Pancreas (tissue), 10 donors: ENCODE results near the gene HIC1. TPM values are rescaled to one million over a fixed set of nuclear protein-coding genes. Genes with fewer than 3 reads are reported as not detected.

ENCODE experiments used
- ATAC-seq, 4 donors: fragments of 200-7000 bp; cut with Tn5 transposase; one replicate each; pipeline versions ENCODE4 v1.8.0 to v1.9.1; 2020; ENCODE audit warnings: mild to moderate bottlenecking in 4 of 4, moderate library complexity in 4 of 4
- DNase-seq, 6 donors: peaks; one replicate each; pipeline ENCODE4 v3.0.0-alpha.2; 2020
- FAIRE-seq: peaks from 2 replicates; lab custom pipeline; 2012; peaks lifted over from hg19 to GRCh38; lab: Jason Lieb, UNC
- H3K27ac ChIP-seq, 4 donors: fragments of 200-600 bp; sonication (generic); 1 replicate in 3 of 4; 2 replicates in 1 of 4; pipeline versions ENCODE4 v1.5.0 to v1.8.0; 2020
- H3K27me3 ChIP-seq, 4 donors: fragments of 200-600 bp; one replicate each; pipeline ENCODE4 v1.8.0; 2021
- H3K36me3 ChIP-seq, 3 donors: fragments of 200-600 bp; sonication (generic) in 1 of 3; one replicate each; pipeline versions ENCODE4 v1.5.0 to v1.8.0; 2020 to 2021
- H3K4me1 ChIP-seq, 3 donors: fragments of 200-600 bp; one replicate each; pipeline ENCODE4 v1.8.0; 2021
- H3K4me3 ChIP-seq, 4 donors: fragments of 200-600 bp; sonication (generic) in 2 of 4; one replicate each; pipeline versions ENCODE4 v1.5.0 to v1.8.0; 2020 to 2021
- H3K9me3 ChIP-seq, 4 donors: fragments of 200-600 bp; one replicate each; pipeline ENCODE4 v1.8.0; 2021
- CTCF ChIP-seq, 4 donors: fragments of 200-600 bp; sonication (generic) in 3 of 4; IDR thresholded peaks; one replicate each; pipeline versions ENCODE4 v1.5.0 to v1.8.0; 2021; ENCODE audit warnings: antibody characterized with exemption in 4 of 4
- WGBS, 2 donors: extraction: QIAGEN DNeasy Blood & Tissue Kit; methylation state at CpG; one replicate each; pipeline ENCODE4 v1.1.7; 2013; 5-methylcytosine and 5-hydroxymethylcytosine counted together
- intact Hi-C, 3 donors: fragments of 100-400 bp; cut with DNase I; formaldehyde crosslinking; loops; one replicate each; pipeline versions ENCODE4 v1.11.1 to v1.14.2; 2022
- polyA plus RNA-seq, 2 donors: library from polyadenylated mRNA; stranded (reverse); fragments of 200-250 nt; gene quantifications; one replicate each; pipeline ENCODE4 v1.2.3, GENCODE V29; 2013
- total RNA-seq, 6 donors: library from RNA; stranded (reverse); fragmentation: NEBNext Ultra II Directional in 4 of 6; extraction: Animal tissue kit (Norgen Biotek cat#: 25700) in 4 of 6; gene quantifications; one replicate each; pipeline versions ENCODE4 v1.2.1 to v1.2.4, GENCODE V29; 2021 to 2023
- donor health status: healthy with polysubstance abuse.
- donor health status: DM: no; HTN: no; CAD: no; lungs with moderate emphysema.
- donor health status: DM: no; HTN: no; CAD: no.
- donor health status: control.
- donor health status: control.
- donor health status: Bipolar disorder and iron deficiency.
- donor health status: DM: yes; HTN: yes; CAD: no.
- donor health status: DM: no; HTN: no; CAD: no.
- donor health status: DM: no; HTN: no; CAD: no.
- donor health status: DM: yes; HTN: yes; CAD: no.

Gene HIC1
- total and polyA plus RNA-seq, 8 donors = 1.0 to 15.8 (median 3.4) TPM

GRCh38 chr17:2076087-2076984 is 21.4 kb downstream of the HIC1 start:
- Histone ChIP-seq H3K9me3 (no peaks in the 10 kb centered on the region), H3K4me3 (no peak overlapping the region), H3K27me3 (no peaks in the 10 kb centered on the region), H3K27ac (peak overlapping the region in 1 of 4 donors; percentile 47), H3K36me3 (peaks cover 0 to 7% (median 2%) of the 10 kb centered on the region in 3 donors), H3K4me1 (no peaks in the 10 kb centered on the region)
- intact Hi-C loops = no loop called here
- ATAC-seq (no peak), DNase-seq (no peak), FAIRE-seq (no peak)
- no peak for TF ChIP-seq CTCF (IDR thresholded peaks at IDR 0.05)
- WGBS, 2 donors = 78 to 79% methylated on average over 17 of the region's 17 CpGs

- Histone ChIP-seq H3K27ac (no peak overlapping the region), H3K9me3 (no peaks in the 10 kb centered on the region), H3K4me1 (no peaks in the 10 kb centered on the region), H3K4me3 (no peak overlapping the region), H3K27me3 (no peaks in the 10 kb centered on the region), H3K36me3 (peaks cover 0 to 13% (median 2%) of the 10 kb centered on the region in 3 donors)
- intact Hi-C loops = no loop called here
- WGBS, 2 donors = 88 to 94% methylated on average over 8 of the region's 8 CpGs
- TF ChIP-seq CTCF (IDR thresholded peaks at IDR 0.05) = no peak
- DNase-seq (no peak), FAIRE-seq (no peak), ATAC-seq (no peak)
Measured at GRCh38 chr17:2077040-2077439, 22.1 kb downstream of the HIC1 start.

GRCh38 chr17:2081564-2081963 is 26.7 kb downstream of the HIC1 start:
- intact Hi-C loops = no loop called here
- no peak for ATAC-seq
- H3K27ac ChIP-seq = no peak overlapping the region
- TF ChIP-seq CTCF (IDR thresholded peaks at IDR 0.05) = no peak
- H3K9me3 ChIP-seq = no peaks in the 10 kb centered on the region
- 90 to 92% methylated on average over 9 of the region's 9 CpGs for WGBS, 2 donors
- no peak overlapping the region for H3K4me3 ChIP-seq
- H3K36me3 ChIP-seq = peaks cover 0 to 13% (median 0%) of the 10 kb centered on the region in 3 donors
- no peaks in the 10 kb centered on the region for H3K27me3 ChIP-seq
- H3K4me1 ChIP-seq = peaks cover 0 to 9% (median 3%) of the 10 kb centered on the region in 3 donors
- no peak for FAIRE-seq
- no peak for DNase-seq

GRCh38 chr17:2082003-2082781 is 27.3 kb downstream of the HIC1 start:
- H3K4me1 ChIP-seq = peaks cover 0 to 11% (median 3%) of the 10 kb centered on the region in 3 donors
- no peaks in the 10 kb centered on the region for H3K9me3 ChIP-seq
- no peak for FAIRE-seq
- H3K27me3 ChIP-seq = no peaks in the 10 kb centered on the region
- no peak for TF ChIP-seq CTCF (IDR thresholded peaks at IDR 0.05)
- no peak overlapping the region for H3K4me3 ChIP-seq
- ATAC-seq = no peak
- H3K36me3 ChIP-seq = peaks cover 0 to 13% (median 0%) of the 10 kb centered on the region in 3 donors
- peak overlapping the region in 2 of 4 donors; percentile 8 to 69 for H3K27ac ChIP-seq
- 79 to 82% methylated on average over 9 of the region's 9 CpGs for WGBS, 2 donors
- DNase-seq = no peak
- intact Hi-C loops = no loop called here
